ENCODE results near the gene CBFA2T2. TPM values are rescaled to one million over a fixed set of nuclear protein-coding genes. Genes with fewer than 3 reads are reported as not detected.
"Not testable (repeated sequence)": the region's sequence is repeated elsewhere in the genome, so short reads cannot be mapped to it uniquely, and the experiment has no call there.

CBFA2T2 gene
- total and polyA plus RNA-seq, 2 donors (not counting 3 experiments of a cell fraction or from before 2014, with no cell fraction given): 10.7 to 12.1 TPM

DNA sequence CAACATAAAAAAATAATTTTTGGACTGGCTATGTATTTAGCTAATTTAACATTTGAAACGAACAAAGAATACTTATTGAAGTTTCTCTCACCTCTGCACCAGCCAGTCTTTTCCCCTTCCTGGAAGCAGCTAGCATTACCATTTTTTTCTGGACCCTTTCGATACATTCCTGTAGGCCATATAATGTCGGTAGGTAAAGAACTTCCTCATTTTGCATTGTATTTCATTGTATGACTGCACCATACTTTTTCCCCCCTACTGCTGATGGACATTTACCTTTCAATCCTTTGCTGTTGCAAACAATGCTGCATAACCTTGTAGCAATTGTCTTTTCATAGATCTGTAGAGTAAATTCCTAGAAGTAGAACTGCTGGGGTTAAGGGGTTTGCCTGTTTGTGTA, 17.6 kb downstream of the CBFA2T2 start:
- no peak for DNase-seq (ENCODE audit: low read depth, low spot score)
- FAIRE-seq: no peak

DNA sequence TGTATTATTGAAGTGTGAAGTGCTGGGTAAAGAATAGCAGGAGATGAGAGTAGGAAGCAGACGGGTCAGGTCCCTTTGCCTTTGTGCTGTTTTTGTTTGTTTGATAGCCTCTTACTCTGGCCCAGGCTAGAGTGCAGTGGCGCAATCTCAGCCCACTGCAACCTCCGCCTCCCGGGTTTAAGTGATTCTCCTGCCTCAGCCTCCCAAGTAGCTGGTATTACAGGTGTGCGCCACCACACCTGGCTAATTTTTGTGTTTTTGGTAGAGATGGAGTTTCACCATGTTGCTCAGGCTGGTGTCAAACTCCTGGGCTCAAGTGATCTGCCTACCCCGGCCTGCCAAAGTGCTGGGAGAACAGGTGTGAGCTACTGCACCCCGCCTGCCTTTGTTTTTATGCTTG, 18.1 kb downstream of the CBFA2T2 start:
- H3K4me2 ChIP-seq (ENCODE audit: insufficient read depth, low read length); H3K27me3 ChIP-seq (ENCODE audit: control insufficient read depth in 2 of 2, insufficient read depth in 2 of 2, low read length in 2 of 2); H3K4me1 ChIP-seq (ENCODE audit: control insufficient read depth, extremely low read depth, insufficient read depth, low read length); H3K36me3 ChIP-seq (ENCODE audit: control insufficient read depth in 2 of 2, extremely low read depth in 1 of 2, insufficient read depth in 2 of 2, low read length in 2 of 2); H2AFZ ChIP-seq (ENCODE audit: low read depth, low read length); FAIRE-seq; dilution Hi-C loops (cut with MboI; ENCODE audit: extremely low pct_ligation_motif_present, low sequenced_read_pairs); H3K79me2 ChIP-seq (ENCODE audit: control insufficient read depth, insufficient read depth, low read length); H3K9ac ChIP-seq (replicated peaks; ENCODE audit: extremely low read depth, insufficient read depth, low read length); H3K9me1 ChIP-seq (replicated peaks; ENCODE audit: control insufficient read depth, extremely low read depth, insufficient read depth, low read length); BruUV-seq (replicated peaks); intact Hi-C loops (cut with micrococcal nuclease); H3K9me3 ChIP-seq (replicated peaks; ENCODE audit: control insufficient read depth, insufficient read depth, low read length); H3K27ac ChIP-seq (ENCODE audit: insufficient read depth, low read depth, low read length); H3K4me3 ChIP-seq (replicated peaks in 1 of 3; ENCODE audit: insufficient read depth in 1 of 3, low read depth in 1 of 3, low read length in 3 of 3); H4K20me1 ChIP-seq (replicated peaks; ENCODE audit: control insufficient read depth, extremely low read depth, insufficient read depth, low read length); DNase-seq (ENCODE audit: low read depth, low spot score); POLR2A ChIA-PET: not testable (repeated sequence)
- CTCF ChIA-PET: interaction anchor here (0.7 kb wide), 1 partner anchor 9 kb away, joined by 3 read pairs; no protein-coding TSS in a partner anchor

More for the DNA sequence above, 17.6 kb downstream of the CBFA2T2 start:
- TF ChIP-seq, protein P1, sequence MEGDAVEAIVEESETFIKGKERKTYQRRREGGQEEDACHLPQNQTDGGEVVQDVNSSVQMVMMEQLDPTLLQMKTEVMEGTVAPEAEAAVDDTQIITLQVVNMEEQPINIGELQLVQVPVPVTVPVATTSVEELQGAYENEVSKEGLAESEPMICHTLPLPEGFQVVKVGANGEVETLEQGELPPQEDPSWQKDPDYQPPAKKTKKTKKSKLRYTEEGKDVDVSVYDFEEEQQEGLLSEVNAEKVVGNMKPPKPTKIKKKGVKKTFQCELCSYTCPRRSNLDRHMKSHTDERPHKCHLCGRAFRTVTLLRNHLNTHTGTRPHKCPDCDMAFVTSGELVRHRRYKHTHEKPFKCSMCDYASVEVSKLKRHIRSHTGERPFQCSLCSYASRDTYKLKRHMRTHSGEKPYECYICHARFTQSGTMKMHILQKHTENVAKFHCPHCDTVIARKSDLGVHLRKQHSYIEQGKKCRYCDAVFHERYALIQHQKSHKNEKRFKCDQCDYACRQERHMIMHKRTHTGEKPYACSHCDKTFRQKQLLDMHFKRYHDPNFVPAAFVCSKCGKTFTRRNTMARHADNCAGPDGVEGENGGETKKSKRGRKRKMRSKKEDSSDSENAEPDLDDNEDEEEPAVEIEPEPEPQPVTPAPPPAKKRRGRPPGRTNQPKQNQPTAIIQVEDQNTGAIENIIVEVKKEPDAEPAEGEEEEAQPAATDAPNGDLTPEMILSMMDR (IDR thresholded peaks at IDR 0.05; ENCODE audit: extremely low read depth in 1 of 2, insufficient read depth in 1 of 2, low read depth in 1 of 2, low read length in 2 of 2): no peak
- TF ChIP-seq JUN (IDR thresholded peaks at IDR 0.05; ENCODE audit: borderline replicate concordance, insufficient read depth, insufficient read length, low read depth) (no peak), MYC (IDR thresholded peaks at IDR 0.05; ENCODE audit: low read depth, low read length) (no peak), EZH2 (IDR thresholded peaks at IDR 0.05; ENCODE audit: borderline replicate concordance, low read depth, low read length, severe bottlenecking) (no peak), FOS (IDR thresholded peaks at IDR 0.05; ENCODE audit: borderline replicate concordance, insufficient read depth, low read length) (no peak), GATA2 (IDR thresholded peaks at IDR 0.05; ENCODE audit: insufficient read depth, insufficient read length, low read depth, low read length) (no peak), POLR2AphosphoS5 (IDR thresholded peaks at IDR 0.05; ENCODE audit: insufficient read depth, low read depth, low read length) (no peak), POLR2A (IDR thresholded peaks at IDR 0.05; ENCODE audit: low read depth, low read length) (no peak)
- TF ChIP-seq, protein P2, sequence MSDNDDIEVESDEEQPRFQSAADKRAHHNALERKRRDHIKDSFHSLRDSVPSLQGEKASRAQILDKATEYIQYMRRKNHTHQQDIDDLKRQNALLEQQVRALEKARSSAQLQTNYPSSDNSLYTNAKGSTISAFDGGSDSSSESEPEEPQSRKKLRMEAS (IDR thresholded peaks at IDR 0.05; ENCODE audit: insufficient read depth, insufficient read length): no peak
- dilution Hi-C loops (cut with MboI; ENCODE audit: extremely low pct_ligation_motif_present, low sequenced_read_pairs): no loop called here
- Histone ChIP-seq H3K9me3 (replicated peaks; ENCODE audit: control insufficient read depth, insufficient read depth, low read length) (no peaks in the 10 kb centered on the region), H3K4me1 (ENCODE audit: control insufficient read depth, extremely low read depth, insufficient read depth, low read length) (no peaks in the 10 kb centered on the region), H3K79me2 (ENCODE audit: control insufficient read depth, insufficient read depth, low read length) (no peaks in the 10 kb centered on the region), H3K4me2 (ENCODE audit: insufficient read depth, low read length) (no peak overlapping the region), H3K9ac (replicated peaks; ENCODE audit: extremely low read depth, insufficient read depth, low read length) (no peak overlapping the region), H4K20me1 (replicated peaks; ENCODE audit: control insufficient read depth, extremely low read depth, insufficient read depth, low read length) (peaks cover 4% of the 10 kb centered on the region), H3K9me1 (replicated peaks; ENCODE audit: control insufficient read depth, extremely low read depth, insufficient read depth, low read length) (no peaks in the 10 kb centered on the region), H3K27ac (ENCODE audit: insufficient read depth, low read depth, low read length) (no peak overlapping the region), H3K27me3 (ENCODE audit: control insufficient read depth in 2 of 2, insufficient read depth in 2 of 2, low read length in 2 of 2) (no peaks in the 10 kb centered on the region), H2AFZ (ENCODE audit: low read depth, low read length) (no peak overlapping the region), H3K4me3 (replicated peaks in 1 of 3; ENCODE audit: insufficient read depth in 1 of 3, low read depth in 1 of 3, low read length in 3 of 3) (no peak overlapping the region), H3K36me3 (ENCODE audit: control insufficient read depth in 2 of 2, extremely low read depth in 1 of 2, insufficient read depth in 2 of 2, low read length in 2 of 2) (no peaks in the 10 kb centered on the region)
- intact Hi-C loops (cut with micrococcal nuclease): no loop called here
- ChIA-PET CTCF (interaction anchor here (1.6 to 2.1 kb wide), 2 partner anchors 10 to 70 kb away, joined by 4 to 8 read pairs; no protein-coding TSS in a partner anchor), POLR2A (interaction anchor here (0.6 kb wide), 1 partner anchor 559 kb away, joined by 4 read pairs; no protein-coding TSS in a partner anchor)
- BruUV-seq (replicated peaks): no TSS peak

DNA sequence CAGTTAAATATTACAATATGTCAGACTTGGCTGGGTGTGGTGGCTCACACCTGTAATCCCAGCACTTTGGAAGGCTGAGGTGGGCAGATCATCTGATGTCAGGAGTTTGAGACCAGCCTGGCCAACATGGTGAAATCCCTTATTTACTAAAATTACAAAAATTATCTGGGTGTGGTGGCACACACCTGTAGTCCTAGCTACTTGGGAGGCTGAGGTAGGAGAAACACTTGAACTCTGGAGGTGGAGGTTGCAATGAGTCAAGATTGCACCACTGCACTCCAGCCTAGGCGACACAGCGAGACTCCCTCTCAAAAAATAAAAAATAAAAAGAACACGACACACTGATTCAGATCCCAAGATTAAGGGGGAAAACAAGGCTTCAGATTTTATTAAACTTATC, 19.2 kb downstream of the CBFA2T2 start:
- H3K27ac ChIP-seq (ENCODE audit: insufficient read depth, low read depth, low read length); H3K4me3 ChIP-seq (replicated peaks in 1 of 3; ENCODE audit: insufficient read depth in 1 of 3, low read depth in 1 of 3, low read length in 3 of 3); H3K9me1 ChIP-seq (replicated peaks; ENCODE audit: control insufficient read depth, extremely low read depth, insufficient read depth, low read length); H3K4me2 ChIP-seq (ENCODE audit: insufficient read depth, low read length); H3K36me3 ChIP-seq (ENCODE audit: control insufficient read depth in 2 of 2, extremely low read depth in 1 of 2, insufficient read depth in 2 of 2, low read length in 2 of 2); H2AFZ ChIP-seq (ENCODE audit: low read depth, low read length); POLR2A ChIA-PET; H4K20me1 ChIP-seq (replicated peaks; ENCODE audit: control insufficient read depth, extremely low read depth, insufficient read depth, low read length); H3K9me3 ChIP-seq (replicated peaks; ENCODE audit: control insufficient read depth, insufficient read depth, low read length); FAIRE-seq; H3K9ac ChIP-seq (replicated peaks; ENCODE audit: extremely low read depth, insufficient read depth, low read length); intact Hi-C loops (cut with micrococcal nuclease); dilution Hi-C loops (cut with MboI; ENCODE audit: extremely low pct_ligation_motif_present, low sequenced_read_pairs); DNase-seq (ENCODE audit: low read depth, low spot score); BruUV-seq (replicated peaks); H3K79me2 ChIP-seq (ENCODE audit: control insufficient read depth, insufficient read depth, low read length); H3K27me3 ChIP-seq (ENCODE audit: control insufficient read depth in 2 of 2, insufficient read depth in 2 of 2, low read length in 2 of 2); H3K4me1 ChIP-seq (ENCODE audit: control insufficient read depth, extremely low read depth, insufficient read depth, low read length): not testable (repeated sequence)
- CTCF ChIA-PET: interaction anchor here (0.9 to 1.0 kb wide), 2 partner anchors 12 to 145 kb away, joined by 3 read pairs; no protein-coding TSS in a partner anchor
